Activated CD8-positive, alpha-beta T cell treated with anti-CD3 and anti-CD28 coated beads for 36 hours (primary cell): ENCODE data around the gene SMARCAL1. TPM values are rescaled to one million over a fixed set of nuclear protein-coding genes. Genes with fewer than 3 reads are reported as not detected.

Experiments used
- ATAC-seq: fragments of 200-7000 bp; cut with Tn5 transposase; one replicate; pipeline ENCODE4 v1.10.0; 2021; ENCODE audit warnings: mild to moderate bottlenecking, moderate library complexity
- CTCF ChIA-PET: fragments of 350-600 bp; sonication (Branson Sonifier 250); formaldehyde crosslinking; loops from one replicate; lab custom pipeline; 2021; ENCODE audit warnings: antibody characterized with exemption; lab: Charles Lee
- POLR2A ChIA-PET: fragments of 350-600 bp; sonication (Branson Sonifier 250); formaldehyde crosslinking; loops from one replicate; lab custom pipeline; 2021; ENCODE audit warnings: antibody characterized with exemption; lab: Charles Lee
- DNase-seq: peaks from one replicate; pipeline ENCODE4 v3.0.0-alpha.2; 2020
- H3K27ac Mint-ChIP-seq: one replicate; pipeline ENCODE4 v1.8.0; 2021; ENCODE audit warnings: mild to moderate bottlenecking, mixed read lengths
- H3K27me3 Mint-ChIP-seq: one replicate; pipeline ENCODE4 v1.8.0; 2021; ENCODE audit warnings: mixed read lengths
- H3K36me3 Mint-ChIP-seq: one replicate; pipeline ENCODE4 v1.8.0; 2021; ENCODE audit warnings: low read depth, mixed read lengths
- H3K4me1 Mint-ChIP-seq: one replicate; pipeline ENCODE4 v1.8.0; 2021; ENCODE audit warnings: low read depth, mixed read lengths
- H3K4me3 Mint-ChIP-seq: one replicate; pipeline ENCODE4 v1.8.0; 2021; ENCODE audit warnings: mild to moderate bottlenecking, moderate library complexity, mixed read lengths
- H3K9me3 Mint-ChIP-seq: one replicate; pipeline ENCODE4 v1.8.0; 2021; ENCODE audit warnings: mixed read lengths
- intact Hi-C: fragments of 100-400 bp; cut with micrococcal nuclease; formaldehyde crosslinking; loops from one replicate; pipeline ENCODE4 v1.10.0; 2022
- total RNA-seq, 2 experiments: library from RNA; stranded (reverse); gene quantifications; one replicate each; pipeline ENCODE4 v1.2.3, GENCODE V29; 2021
- TF ChIP-seq, protein P1 (sequence below): fragments of 200-600 bp; IDR thresholded peaks from one replicate; pipeline ENCODE4 v1.8.0; 2022; ENCODE audit warnings: antibody characterized with exemption, mild to moderate bottlenecking

The SMARCAL1 gene
- total RNA-seq, 2 experiments from 2014 or later = 22.3 to 24.7 TPM

DNA sequence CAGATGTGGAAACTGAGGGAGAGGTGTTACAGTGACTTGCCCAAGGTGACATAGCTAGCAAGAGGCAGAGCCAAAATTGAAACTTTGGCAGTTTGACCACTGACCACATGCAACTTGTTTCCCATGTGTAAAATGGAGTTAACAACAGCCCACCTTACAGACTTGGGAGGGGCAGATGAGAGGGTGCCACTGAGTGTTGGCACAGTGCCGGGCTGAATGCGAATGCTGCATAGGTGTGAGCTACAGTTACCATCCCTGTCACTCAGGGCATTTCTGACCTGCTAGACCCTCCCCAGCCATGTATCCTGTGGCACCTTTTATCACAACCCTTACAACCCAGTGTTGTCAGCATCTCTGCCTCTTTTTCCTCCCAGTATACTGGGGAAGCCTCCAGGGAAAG lies 10.8 kb downstream of the SMARCAL1 start:
- Mint-ChIP-seq H3K27me3 (no peaks in the 10 kb centered on the region), H3K9me3 (peaks cover 3% of the 10 kb centered on the region), H3K4me1 (peaks cover 3% of the 10 kb centered on the region), H3K36me3 (peaks cover 53% of the 10 kb centered on the region), H3K4me3 (no peak overlapping the region), H3K27ac (no peak overlapping the region)
- DNase-seq = no peak
- intact Hi-C loops = no loop called here
- ChIA-PET CTCF (no interaction called here), POLR2A (no interaction called here)
- ATAC-seq = no peak
- TF ChIP-seq, protein P1, sequence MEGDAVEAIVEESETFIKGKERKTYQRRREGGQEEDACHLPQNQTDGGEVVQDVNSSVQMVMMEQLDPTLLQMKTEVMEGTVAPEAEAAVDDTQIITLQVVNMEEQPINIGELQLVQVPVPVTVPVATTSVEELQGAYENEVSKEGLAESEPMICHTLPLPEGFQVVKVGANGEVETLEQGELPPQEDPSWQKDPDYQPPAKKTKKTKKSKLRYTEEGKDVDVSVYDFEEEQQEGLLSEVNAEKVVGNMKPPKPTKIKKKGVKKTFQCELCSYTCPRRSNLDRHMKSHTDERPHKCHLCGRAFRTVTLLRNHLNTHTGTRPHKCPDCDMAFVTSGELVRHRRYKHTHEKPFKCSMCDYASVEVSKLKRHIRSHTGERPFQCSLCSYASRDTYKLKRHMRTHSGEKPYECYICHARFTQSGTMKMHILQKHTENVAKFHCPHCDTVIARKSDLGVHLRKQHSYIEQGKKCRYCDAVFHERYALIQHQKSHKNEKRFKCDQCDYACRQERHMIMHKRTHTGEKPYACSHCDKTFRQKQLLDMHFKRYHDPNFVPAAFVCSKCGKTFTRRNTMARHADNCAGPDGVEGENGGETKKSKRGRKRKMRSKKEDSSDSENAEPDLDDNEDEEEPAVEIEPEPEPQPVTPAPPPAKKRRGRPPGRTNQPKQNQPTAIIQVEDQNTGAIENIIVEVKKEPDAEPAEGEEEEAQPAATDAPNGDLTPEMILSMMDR = no peak

DNA sequence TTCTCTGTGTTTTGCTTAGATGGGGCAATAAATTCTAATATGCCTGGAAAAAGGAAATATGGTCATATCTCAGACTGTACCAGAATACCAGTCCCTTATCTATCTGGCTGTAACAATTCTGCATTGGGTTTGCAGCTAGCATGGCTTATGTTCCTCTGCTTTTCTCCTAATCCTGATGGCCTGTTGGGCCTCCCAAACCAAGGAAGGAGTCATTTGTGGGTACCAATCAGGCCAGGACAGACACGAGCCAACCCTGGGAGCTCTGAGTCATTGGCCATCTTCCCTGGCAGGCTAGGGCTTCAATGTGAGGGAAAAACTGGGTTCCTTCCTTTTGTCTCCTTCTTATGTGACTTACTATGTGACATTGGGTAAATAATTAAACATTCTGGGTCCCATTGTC lies 12.0 kb downstream of the SMARCAL1 start:
- peaks cover 53% of the 10 kb centered on the region for H3K36me3 Mint-ChIP-seq
- DNase-seq (no peak), ATAC-seq (no peak)
- H3K4me1 Mint-ChIP-seq = no peaks in the 10 kb centered on the region
- H3K27ac Mint-ChIP-seq = no peak overlapping the region
- peaks cover 3% of the 10 kb centered on the region for H3K9me3 Mint-ChIP-seq
- ChIA-PET CTCF (interaction anchor here (0.7 kb wide), 1 partner anchor 1387 kb away, joined by 3 read pairs; no protein-coding TSS in a partner anchor), POLR2A (no interaction called here)
- intact Hi-C loops = no loop called here
- no peaks in the 10 kb centered on the region for H3K27me3 Mint-ChIP-seq
- no peak overlapping the region for H3K4me3 Mint-ChIP-seq
- TF ChIP-seq, protein P1 = no peak

DNA sequence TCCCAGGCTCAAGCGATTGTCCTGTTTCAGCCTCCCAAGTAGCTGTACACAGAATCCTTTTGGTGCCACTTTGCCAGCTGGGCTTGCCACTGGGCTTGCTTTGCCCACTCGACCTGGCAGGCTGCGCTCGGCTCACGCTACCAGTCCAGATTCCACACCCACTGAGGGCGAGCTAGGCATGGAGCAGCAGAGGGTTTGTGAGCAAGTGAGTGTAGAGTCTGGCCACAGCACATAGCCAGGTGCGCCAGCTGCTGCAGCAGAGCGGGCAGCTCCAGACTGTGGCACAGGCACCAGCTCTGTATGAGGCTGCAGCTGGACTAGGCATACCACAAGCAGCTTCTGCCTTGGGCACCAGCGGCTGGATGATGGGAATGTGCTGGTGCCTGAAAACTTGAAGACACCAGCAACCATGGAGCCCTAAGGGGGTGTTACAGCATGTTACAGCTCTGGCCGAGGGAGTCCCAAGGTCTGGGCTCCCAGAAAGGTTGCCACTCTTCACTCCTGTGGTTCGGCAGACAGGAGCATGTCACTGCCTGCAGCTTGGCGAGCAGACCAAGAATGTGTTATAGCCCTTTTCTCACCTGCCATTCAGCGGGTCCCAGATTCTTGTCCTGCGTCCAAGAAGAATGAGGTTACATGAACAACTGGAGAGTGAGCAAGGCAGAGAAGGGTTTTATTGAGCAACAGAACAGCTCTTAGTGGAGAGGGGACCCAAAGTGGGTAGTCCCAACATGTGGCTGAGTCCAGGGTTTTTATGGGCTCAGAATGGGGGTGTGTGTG lies 12.9 kb downstream of the SMARCAL1 start:
- TF ChIP-seq, protein P1 = no peak
- H3K36me3 Mint-ChIP-seq = peaks cover 54% of the 10 kb centered on the region
- intact Hi-C loops = no loop called here
- ATAC-seq (no peak), DNase-seq (no peak)
- no peaks in the 10 kb centered on the region for H3K27me3 Mint-ChIP-seq
- no peaks in the 10 kb centered on the region for H3K4me1 Mint-ChIP-seq
- H3K27ac Mint-ChIP-seq = no peak overlapping the region
- peaks cover 3% of the 10 kb centered on the region for H3K9me3 Mint-ChIP-seq
- H3K4me3 Mint-ChIP-seq = no peak overlapping the region
- POLR2A ChIA-PET = interaction anchor here (0.6 kb wide), 1 partner anchor 1764 kb away, joined by 3 read pairs; no protein-coding TSS in a partner anchor
- CTCF ChIA-PET = interaction anchor here (1.1 to 1.2 kb wide), 2 partner anchors 21 to 210 kb away, joined by 4 read pairs; no protein-coding TSS in a partner anchor

DNA sequence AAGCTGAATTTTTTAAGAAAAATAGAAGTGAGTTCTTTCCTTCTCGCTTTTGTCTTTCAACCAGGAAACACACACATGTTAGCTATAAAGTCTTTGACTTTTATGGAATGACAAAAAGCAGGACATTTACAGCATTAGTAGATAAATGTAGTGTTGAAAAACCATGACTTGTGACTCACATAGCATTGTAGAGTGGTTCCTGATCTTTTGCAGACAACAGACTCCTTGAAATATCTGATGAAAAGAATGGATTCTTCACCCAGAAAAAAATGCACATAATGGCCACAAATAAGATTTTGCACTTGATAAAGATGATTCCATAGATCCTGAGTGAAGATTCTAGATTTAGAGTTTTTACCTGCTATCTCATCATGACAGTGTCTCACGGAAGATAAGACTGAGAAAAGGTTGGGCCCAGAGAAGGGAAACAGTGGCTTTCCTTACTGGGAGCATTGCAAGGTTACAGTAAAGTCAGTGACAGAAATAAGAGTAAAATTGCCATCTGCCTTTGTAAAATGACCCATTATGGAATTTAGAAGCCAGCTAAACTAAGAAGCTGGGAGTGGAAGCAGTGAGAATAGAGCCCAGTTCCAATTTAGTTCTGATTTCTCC lies 14.0 kb downstream of the SMARCAL1 start:
- ATAC-seq (no peak), DNase-seq (no peak)
- H3K9me3 Mint-ChIP-seq = peaks cover 3% of the 10 kb centered on the region
- TF ChIP-seq, protein P1 = no peak
- peaks cover 50% of the 10 kb centered on the region for H3K36me3 Mint-ChIP-seq
- POLR2A ChIA-PET = no interaction called here
- CTCF ChIA-PET = interaction anchor here (1.1 kb wide), 1 partner anchor 22 kb away, joined by 4 read pairs; no protein-coding TSS in a partner anchor
- H3K4me1 Mint-ChIP-seq = no peaks in the 10 kb centered on the region
- H3K4me3 Mint-ChIP-seq = no peak overlapping the region
- intact Hi-C loops = no loop called here
- H3K27me3 Mint-ChIP-seq = no peaks in the 10 kb centered on the region
- H3K27ac Mint-ChIP-seq = no peak overlapping the region

DNA sequence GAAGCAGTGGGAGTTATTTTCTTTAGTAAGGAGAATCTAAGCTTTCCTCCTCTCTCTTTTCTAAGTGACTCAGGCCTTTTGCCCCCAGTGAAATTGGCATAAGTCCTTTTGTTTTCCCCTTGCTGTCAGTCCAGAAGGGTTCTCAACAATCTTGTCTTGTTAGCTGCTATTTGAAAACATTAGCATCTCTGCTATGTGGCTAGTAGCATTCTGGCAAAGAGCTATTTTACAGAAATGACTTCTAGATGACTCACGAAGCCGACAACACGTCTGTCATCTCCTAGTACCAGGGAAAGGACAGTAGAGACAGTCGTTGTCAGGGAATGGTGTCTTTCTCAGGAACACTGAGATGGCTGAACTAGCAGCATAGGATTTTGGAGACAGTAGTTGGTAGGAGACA lies 14.7 kb downstream of the SMARCAL1 start:
- intact Hi-C loops = no loop called here
- Mint-ChIP-seq H3K9me3 (peaks cover 3% of the 10 kb centered on the region), H3K27me3 (no peaks in the 10 kb centered on the region), H3K4me3 (no peak overlapping the region), H3K4me1 (no peaks in the 10 kb centered on the region), H3K27ac (no peak overlapping the region), H3K36me3 (peaks cover 49% of the 10 kb centered on the region)
- DNase-seq (no peak), ATAC-seq (no peak)
- TF ChIP-seq, protein P1 = no peak
- POLR2A ChIA-PET = no interaction called here
- CTCF ChIA-PET = no interaction called here
